Lower lobe of right lung (tissue), 2 donors: ENCODE data around the gene DNAH17. TPM values are rescaled to one million over a fixed set of nuclear protein-coding genes. Genes with fewer than 3 reads are reported as not detected.
A peak's percentile ranks its signal among the peaks of the same experiment; 100 is the strongest.

Experiments used
- ATAC-seq, 2 donors: fragments of 200-7000 bp; cut with Tn5 transposase; one replicate each; pipeline ENCODE4 v1.9.1; 2020 to 2022; ENCODE audit warnings: mild to moderate bottlenecking in 2 of 2, moderate library complexity in 2 of 2
- DNase-seq: peaks from one replicate; pipeline ENCODE4 v3.0.0-alpha.2; 2020
- H3K27ac ChIP-seq: fragments of 200-600 bp; one replicate; pipeline ENCODE4 v1.8.0; 2022
- H3K27me3 ChIP-seq: fragments of 200-600 bp; one replicate; pipeline ENCODE4 v1.8.0; 2022; ENCODE audit warnings: low read depth
- H3K36me3 ChIP-seq: fragments of 200-600 bp; one replicate; pipeline ENCODE4 v1.8.0; 2022; ENCODE audit warnings: mild to moderate bottlenecking
- H3K4me1 ChIP-seq: fragments of 200-600 bp; one replicate; pipeline ENCODE4 v1.8.0; 2022
- H3K4me3 ChIP-seq: fragments of 200-600 bp; one replicate; pipeline ENCODE4 v1.8.0; 2022; ENCODE audit warnings: mild to moderate bottlenecking
- H3K9me3 ChIP-seq: fragments of 200-600 bp; one replicate; pipeline ENCODE4 v1.8.0; 2022
- intact Hi-C: fragments of 100-400 bp; cut with DNase I; formaldehyde crosslinking; loops from one replicate; pipeline ENCODE4 v1.11.0; 2022
- total RNA-seq: library from RNA; stranded (reverse); fragmentation: NEBNext Ultra II Directional; extraction: Animal tissue kit (Norgen Biotek cat#: 25700); gene quantifications from one replicate; pipeline ENCODE4 v1.2.1, GENCODE V29; 2021
- TF ChIP-seq, protein P1 (sequence below): fragments of 200-600 bp; IDR thresholded peaks from one replicate; pipeline ENCODE4 v1.8.0; 2022; ENCODE audit warnings: antibody characterized with exemption, mild to moderate bottlenecking
- donor health status: DM: no; HTN: yes; CAD: no; lungs with severe emphysema.

The DNAH17 gene
- total RNA-seq, 1 donor from 2014 or later: 2.8 TPM

DNA sequence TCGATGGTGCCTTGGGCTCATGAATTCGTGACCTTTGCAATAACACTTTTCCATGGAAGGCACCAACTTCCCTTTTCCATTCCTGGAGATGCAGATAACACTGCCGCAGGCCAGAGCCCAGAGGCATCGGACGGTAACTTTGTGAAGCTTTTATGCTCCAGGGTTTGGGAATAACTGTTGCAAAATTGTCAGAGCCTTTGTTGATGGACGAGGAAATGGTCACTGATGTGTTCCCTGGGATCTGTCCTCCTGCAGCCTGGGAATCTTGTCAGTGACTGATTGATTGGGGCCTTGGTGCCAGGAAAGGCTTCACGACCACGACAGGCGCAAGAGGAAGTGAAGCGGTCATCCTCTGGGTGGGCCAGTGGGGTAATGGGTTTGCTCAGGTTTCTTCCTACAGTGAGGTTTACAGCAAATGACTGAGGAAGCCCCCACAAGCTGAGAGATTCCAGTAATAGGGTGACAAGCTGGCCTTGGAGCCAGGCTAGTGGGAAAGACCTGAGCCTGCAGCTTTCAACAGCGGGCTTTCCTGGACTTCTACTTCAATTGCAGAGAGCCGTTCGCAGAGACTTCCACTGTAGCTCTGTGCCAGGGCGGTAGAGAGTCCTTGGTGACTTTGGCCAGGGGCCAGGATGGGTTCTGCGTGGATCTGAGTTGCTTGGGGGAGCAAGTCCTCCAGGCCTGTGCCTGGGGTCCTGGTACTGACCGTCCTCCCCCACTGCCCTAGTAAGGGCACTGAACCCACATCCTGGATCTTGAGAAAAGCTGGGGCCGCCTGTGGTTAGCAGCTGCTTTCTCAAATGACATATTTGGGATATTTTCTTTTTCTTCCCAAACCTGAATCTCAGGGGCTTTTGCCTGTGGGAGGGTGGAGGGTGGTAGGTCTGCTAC lies 161.1 kb downstream of the DNAH17 start:
- intact Hi-C loops: no loop called here
- Histone ChIP-seq H3K4me3 (peak overlapping the region; percentile 22), H3K9me3 (no peaks in the 10 kb centered on the region), H3K36me3 (peaks cover 45% of the 10 kb centered on the region), H3K27me3 (no peaks in the 10 kb centered on the region), H3K27ac (peak overlapping the region; percentile 91), H3K4me1 (peaks cover 100% of the 10 kb centered on the region)
- no peak for DNase-seq
- TF ChIP-seq, protein P1, sequence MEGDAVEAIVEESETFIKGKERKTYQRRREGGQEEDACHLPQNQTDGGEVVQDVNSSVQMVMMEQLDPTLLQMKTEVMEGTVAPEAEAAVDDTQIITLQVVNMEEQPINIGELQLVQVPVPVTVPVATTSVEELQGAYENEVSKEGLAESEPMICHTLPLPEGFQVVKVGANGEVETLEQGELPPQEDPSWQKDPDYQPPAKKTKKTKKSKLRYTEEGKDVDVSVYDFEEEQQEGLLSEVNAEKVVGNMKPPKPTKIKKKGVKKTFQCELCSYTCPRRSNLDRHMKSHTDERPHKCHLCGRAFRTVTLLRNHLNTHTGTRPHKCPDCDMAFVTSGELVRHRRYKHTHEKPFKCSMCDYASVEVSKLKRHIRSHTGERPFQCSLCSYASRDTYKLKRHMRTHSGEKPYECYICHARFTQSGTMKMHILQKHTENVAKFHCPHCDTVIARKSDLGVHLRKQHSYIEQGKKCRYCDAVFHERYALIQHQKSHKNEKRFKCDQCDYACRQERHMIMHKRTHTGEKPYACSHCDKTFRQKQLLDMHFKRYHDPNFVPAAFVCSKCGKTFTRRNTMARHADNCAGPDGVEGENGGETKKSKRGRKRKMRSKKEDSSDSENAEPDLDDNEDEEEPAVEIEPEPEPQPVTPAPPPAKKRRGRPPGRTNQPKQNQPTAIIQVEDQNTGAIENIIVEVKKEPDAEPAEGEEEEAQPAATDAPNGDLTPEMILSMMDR: no peak
- peak in 1 of 2 donors; percentile 22 for ATAC-seq

DNA sequence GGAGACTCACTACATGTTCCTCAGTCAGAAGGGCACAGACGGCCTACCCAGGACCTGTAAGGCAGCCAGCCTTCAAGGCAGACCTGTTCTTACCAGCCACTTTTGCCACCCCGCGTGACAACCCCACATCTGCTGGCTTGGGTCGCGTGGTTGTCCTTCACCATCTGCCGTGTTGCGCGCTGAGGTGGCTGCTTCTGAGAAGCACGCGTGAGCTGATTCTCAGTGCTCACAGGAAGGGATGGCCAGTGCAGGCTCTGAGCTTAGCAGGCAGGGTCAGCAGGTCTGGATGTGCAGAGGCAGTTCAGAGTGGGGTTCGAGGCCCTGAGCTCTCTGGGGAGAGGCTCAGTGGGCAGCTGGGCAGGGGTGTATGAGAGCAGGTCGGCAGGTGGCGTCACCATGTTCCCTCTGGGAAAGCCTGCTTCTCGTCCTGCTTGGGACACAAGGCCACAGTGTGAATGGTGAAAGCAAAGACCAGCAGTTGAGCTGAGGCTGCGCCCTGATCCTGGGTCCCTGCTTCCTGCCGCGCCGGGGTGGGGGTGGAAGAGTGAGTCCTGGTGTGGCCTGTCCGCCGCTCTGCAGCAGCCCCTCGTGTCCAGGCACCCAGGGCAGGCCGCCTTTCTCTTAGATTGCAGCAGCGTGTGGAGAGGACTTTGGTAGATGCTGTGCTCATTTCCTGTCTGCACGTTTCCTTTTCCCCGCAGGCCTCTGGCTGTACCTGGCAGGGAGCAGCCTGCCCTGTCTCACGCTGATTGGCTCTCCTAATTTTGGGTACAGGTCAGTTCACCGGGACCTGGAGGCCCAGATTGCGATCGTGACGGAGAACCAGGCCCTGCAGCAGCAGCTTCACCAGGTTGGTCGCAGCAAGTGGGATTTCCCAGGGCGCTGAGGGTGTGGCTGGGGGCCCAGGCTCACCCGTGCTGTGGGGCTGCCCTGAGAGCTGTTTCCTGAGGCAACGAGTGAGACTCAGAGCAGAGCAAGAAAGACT lies 162.7 kb downstream of the DNAH17 start:
- Histone ChIP-seq H3K9me3 (no peaks in the 10 kb centered on the region), H3K36me3 (peaks cover 29% of the 10 kb centered on the region), H3K4me3 (no peak overlapping the region), H3K27ac (peak overlapping the region; percentile 91), H3K27me3 (no peaks in the 10 kb centered on the region), H3K4me1 (peaks cover 97% of the 10 kb centered on the region)
- no peak for ATAC-seq
- no peak for DNase-seq
- TF ChIP-seq, protein P1: no peak
- intact Hi-C loops: no loop called here

DNA sequence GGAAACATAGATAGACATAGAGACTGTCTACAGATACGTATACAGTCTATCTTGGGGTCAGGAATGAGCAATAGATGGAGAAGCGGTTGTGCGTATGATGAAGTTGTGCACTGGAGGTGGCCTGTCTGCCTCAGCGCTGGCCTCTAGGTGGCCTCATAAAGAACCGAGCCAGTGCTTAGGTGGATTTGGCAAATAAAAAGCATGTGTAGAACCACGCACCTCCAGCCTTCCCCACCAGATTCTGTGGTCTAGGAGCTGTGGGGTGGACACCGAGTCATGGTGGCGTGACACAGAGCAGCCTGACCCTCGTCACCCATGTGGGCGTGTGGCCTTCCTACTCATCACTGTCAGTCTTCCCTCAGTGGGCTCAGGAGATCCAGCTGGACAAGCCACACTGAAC lies 164.8 kb downstream of the DNAH17 start:
- H3K4me1 ChIP-seq: peaks cover 96% of the 10 kb centered on the region
- H3K27me3 ChIP-seq: no peaks in the 10 kb centered on the region
- TF ChIP-seq, protein P1: peak; percentile 45
- H3K4me3 ChIP-seq: no peak overlapping the region
- peaks cover 33% of the 10 kb centered on the region for H3K36me3 ChIP-seq
- H3K27ac ChIP-seq: peak overlapping the region; percentile 91
- ATAC-seq (peak; percentile 15 to 36), DNase-seq (no peak)
- H3K9me3 ChIP-seq: no peaks in the 10 kb centered on the region
- intact Hi-C loops: no loop called here

- H3K36me3 ChIP-seq: peaks cover 38% of the 10 kb centered on the region
- peaks cover 93% of the 10 kb centered on the region for H3K4me1 ChIP-seq
- no peak for ATAC-seq
These were observed 165.8 kb downstream of the DNAH17 start for GRCh38 chr17:78411241-78411857.

More at GRCh38 chr17:78411241-78411857, 165.8 kb downstream of the DNAH17 start:
- Histone ChIP-seq H3K27ac (peak overlapping the region; percentile 91), H3K27me3 (no peaks in the 10 kb centered on the region), H3K9me3 (no peaks in the 10 kb centered on the region), H3K4me3 (no peak overlapping the region)
- no peak for DNase-seq
- intact Hi-C loops: no loop called here
- TF ChIP-seq, protein P1: no peak
